Mucosa of rectum (tissue), 2 donors: ENCODE data around the gene DCAF5.

Source experiments
- H3K27ac ChIP-seq, 2 donors: one replicate each; pipeline ENCODE4 v1.7.0; 2013; ENCODE audit warnings: inconsistent platforms in 2 of 2, low read depth in 2 of 2, low read length in 2 of 2
- H3K27me3 ChIP-seq, 2 donors: one replicate each; pipeline ENCODE4 v1.7.0; 2013; ENCODE audit warnings: low read length in 2 of 2; ENCODE audit not compliant: control insufficient read depth in 2 of 2, insufficient read depth in 2 of 2
- H3K36me3 ChIP-seq, 2 donors: one replicate each; pipeline ENCODE4 v1.7.0; 2013; ENCODE audit warnings: low read length in 2 of 2; ENCODE audit not compliant: control insufficient read depth in 2 of 2, insufficient read depth in 2 of 2
- H3K4me1 ChIP-seq, 2 donors: one replicate each; pipeline ENCODE4 v1.7.0; 2013; ENCODE audit warnings: low read length in 2 of 2, mild to moderate bottlenecking in 1 of 2; ENCODE audit not compliant: control insufficient read depth in 2 of 2, insufficient read depth in 2 of 2
- H3K4me3 ChIP-seq, 2 donors: one replicate each; pipeline ENCODE4 v1.7.0; 2013; ENCODE audit warnings: low read length in 2 of 2
- H3K9ac ChIP-seq, 2 donors: one replicate each; pipeline ENCODE4 v1.7.0; 2013; ENCODE audit warnings: low read length in 2 of 2, low read depth in 1 of 2, mild to moderate bottlenecking in 1 of 2
- H3K9me3 ChIP-seq, 2 donors: one replicate each; pipeline ENCODE4 v1.7.0; 2013; ENCODE audit warnings: low read length in 2 of 2; ENCODE audit not compliant: control insufficient read depth in 2 of 2
- donor health status: healthy.
- donor health status: Normal muscosa, but diverticular disease.

Gene DCAF5

DNA sequence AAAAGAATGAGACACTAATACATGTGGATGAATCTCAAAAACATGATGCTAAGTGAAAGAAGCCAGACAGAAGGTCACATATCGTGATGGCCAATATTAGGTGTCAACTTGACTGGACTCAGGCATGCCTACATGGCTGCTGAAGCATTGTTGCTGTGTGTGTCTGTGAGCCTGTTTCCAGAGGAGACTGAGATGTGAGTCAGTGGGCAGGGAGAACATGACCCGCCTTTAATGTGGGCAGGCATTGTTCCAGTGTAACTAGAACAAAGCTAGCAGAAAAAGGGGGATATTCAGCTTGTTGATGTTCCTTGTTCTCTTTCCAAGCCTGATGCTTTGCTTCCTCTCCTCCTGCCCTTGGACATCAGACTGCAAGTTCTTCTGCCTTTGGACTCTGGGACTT, 47.6 kb downstream of the DCAF5 start:
- Histone ChIP-seq H3K27me3 (no peaks in the 10 kb centered on the region), H3K36me3 (peaks cover 8 to 17% of the 10 kb centered on the region in 2 donors), H3K9ac (no peak overlapping the region), H3K9me3 (no peaks in the 10 kb centered on the region), H3K4me1 (peaks cover 0 to 3% of the 10 kb centered on the region in 2 donors), H3K4me3 (no peak overlapping the region), H3K27ac (no peak overlapping the region)

DNA sequence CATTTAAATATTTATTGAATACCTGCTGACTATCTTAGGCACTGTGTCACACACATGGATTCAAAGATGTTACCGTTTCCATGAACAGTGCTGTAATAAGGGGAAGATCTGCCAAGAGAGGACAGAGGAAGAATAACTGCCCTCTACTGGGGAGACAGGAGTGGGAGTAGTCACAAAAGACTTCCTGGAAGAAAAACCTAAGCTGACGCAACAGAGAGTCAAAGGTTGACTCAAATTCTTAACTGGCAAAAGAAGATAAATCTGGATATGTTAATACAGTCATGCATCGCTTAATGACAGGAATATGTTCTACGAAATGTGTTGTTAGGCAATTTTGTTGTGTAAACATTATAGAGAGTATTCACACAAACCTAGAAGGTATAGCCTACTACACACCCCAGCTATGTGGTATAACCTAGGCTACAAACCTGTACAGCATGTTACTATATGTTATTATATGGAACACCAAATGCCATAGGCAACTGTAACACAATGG, 51.5 kb downstream of the DCAF5 start:
- Histone ChIP-seq H3K27me3 (no peaks in the 10 kb centered on the region), H3K9me3 (no peaks in the 10 kb centered on the region), H3K27ac (peak overlapping the region; percentile 17 to 37)

DNA sequence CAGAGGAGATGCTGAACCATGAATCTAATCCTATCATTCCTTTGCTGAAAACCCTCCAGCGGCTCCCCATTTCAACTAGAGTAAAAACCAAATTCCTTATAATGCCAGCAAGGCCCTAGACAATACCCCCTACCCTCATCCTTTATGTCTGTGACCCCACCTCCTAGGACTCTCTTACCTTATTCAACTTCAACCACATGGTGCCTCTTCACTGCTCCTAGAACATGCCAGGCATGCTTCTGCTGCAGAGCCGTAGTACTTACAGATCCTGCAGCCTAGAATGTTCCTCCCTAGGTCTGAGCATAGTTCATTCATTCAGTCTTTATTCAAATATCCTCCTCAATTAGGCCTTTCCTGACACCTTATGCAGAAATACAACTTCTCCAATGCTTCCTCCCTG, 54.9 kb downstream of the DCAF5 start:
- Histone ChIP-seq H3K4me1 (no peaks in the 10 kb centered on the region), H3K4me3 (no peak overlapping the region), H3K9me3 (no peaks in the 10 kb centered on the region), H3K9ac (no peak overlapping the region), H3K27ac (no peak overlapping the region), H3K36me3 (peaks cover 7 to 12% of the 10 kb centered on the region in 2 donors), H3K27me3 (no peaks in the 10 kb centered on the region)

More for the DNA sequence above, 51.5 kb downstream of the DCAF5 start:
- no peak overlapping the region for H3K9ac ChIP-seq
- H3K4me1 ChIP-seq: no peaks in the 10 kb centered on the region
- H3K4me3 ChIP-seq: no peak overlapping the region
- peaks cover 12 to 19% of the 10 kb centered on the region in 2 donors for H3K36me3 ChIP-seq

DNA sequence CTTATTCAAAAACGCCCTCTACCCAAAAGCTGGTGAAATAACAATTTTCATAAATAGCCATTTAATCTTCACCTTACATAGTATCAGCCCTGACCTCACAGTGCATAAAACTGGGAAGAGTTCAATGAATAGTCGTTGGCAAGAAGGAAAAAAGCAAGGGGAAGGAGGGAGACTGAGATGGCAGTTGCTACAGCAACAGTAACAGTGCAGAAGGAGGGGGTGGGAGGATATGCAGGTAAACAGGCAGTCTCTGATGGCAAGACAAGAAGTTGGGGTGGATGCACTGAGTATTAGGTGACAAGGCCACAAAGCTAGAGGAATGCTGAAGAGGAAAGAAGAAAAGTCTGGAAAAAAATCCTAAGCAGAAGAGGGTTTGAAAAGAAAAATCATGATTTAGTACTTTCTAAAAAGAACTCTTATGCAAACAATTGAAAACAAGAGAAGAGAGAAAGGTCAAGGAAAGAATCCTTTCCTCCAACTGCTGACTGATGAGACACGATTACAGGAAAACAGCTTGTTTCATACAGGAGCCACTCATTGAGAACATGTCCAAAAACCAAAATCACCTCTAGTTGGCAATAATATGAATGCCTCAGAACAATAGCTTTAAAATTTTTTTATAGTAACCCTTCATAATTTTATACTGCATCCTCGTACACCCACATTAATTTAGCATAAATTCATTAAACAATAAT, 56.0 kb downstream of the DCAF5 start:
- no peaks in the 10 kb centered on the region for H3K9me3 ChIP-seq
- no peaks in the 10 kb centered on the region for H3K4me1 ChIP-seq
- no peaks in the 10 kb centered on the region for H3K27me3 ChIP-seq
- H3K27ac ChIP-seq: no peak overlapping the region
- no peak overlapping the region for H3K9ac ChIP-seq
- H3K4me3 ChIP-seq: no peak overlapping the region
- H3K36me3 ChIP-seq: peaks cover 4 to 12% of the 10 kb centered on the region in 2 donors

DNA sequence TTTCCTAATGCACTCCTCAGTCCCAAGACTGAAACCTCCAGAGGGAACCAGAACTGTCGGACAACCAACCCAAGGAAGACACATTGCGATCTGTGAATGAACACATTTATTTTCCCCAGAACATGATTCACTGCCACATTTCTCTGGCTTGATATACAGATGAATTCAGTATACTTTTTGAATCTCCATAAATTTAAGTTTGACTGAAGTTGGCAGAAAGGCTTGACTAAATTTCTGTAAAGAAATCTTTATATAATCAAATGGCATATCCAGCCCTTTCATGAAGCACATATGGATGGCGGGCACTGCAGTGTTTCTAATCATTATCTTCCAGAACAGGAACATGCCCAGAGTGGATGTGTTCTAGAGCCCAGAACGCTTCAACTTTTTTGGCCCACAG, 56.7 kb downstream of the DCAF5 start:
- Histone ChIP-seq H3K27ac (no peak overlapping the region), H3K36me3 (peaks cover 10 to 18% of the 10 kb centered on the region in 2 donors), H3K4me3 (no peak overlapping the region), H3K27me3 (no peaks in the 10 kb centered on the region), H3K9ac (no peak overlapping the region), H3K9me3 (no peaks in the 10 kb centered on the region), H3K4me1 (no peaks in the 10 kb centered on the region)

DNA sequence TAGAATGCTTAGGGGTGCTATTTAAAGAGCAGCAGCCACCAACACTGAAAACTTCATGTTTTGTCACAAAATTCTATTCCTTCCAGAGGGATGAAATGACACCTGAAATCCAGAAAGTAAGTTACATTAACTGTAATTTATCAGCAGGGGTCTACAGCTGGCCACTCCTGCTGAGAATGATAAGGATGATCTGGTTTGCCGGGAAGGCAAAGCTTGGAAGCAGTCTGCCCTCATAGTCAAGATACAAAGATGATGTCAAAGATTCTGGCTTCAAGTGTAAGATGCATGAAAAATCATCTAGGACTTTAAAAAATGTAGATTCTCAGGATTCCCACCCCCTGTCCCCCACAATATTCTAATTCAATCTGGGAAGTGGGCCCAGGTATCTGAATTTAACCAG, 58.4 kb downstream of the DCAF5 start:
- H3K27ac ChIP-seq: no peak overlapping the region
- no peak overlapping the region for H3K4me3 ChIP-seq
- H3K27me3 ChIP-seq: no peaks in the 10 kb centered on the region
- peaks cover 22 to 30% of the 10 kb centered on the region in 2 donors for H3K36me3 ChIP-seq
- H3K9me3 ChIP-seq: no peaks in the 10 kb centered on the region
- H3K4me1 ChIP-seq: no peaks in the 10 kb centered on the region
- no peak overlapping the region for H3K9ac ChIP-seq

DNA sequence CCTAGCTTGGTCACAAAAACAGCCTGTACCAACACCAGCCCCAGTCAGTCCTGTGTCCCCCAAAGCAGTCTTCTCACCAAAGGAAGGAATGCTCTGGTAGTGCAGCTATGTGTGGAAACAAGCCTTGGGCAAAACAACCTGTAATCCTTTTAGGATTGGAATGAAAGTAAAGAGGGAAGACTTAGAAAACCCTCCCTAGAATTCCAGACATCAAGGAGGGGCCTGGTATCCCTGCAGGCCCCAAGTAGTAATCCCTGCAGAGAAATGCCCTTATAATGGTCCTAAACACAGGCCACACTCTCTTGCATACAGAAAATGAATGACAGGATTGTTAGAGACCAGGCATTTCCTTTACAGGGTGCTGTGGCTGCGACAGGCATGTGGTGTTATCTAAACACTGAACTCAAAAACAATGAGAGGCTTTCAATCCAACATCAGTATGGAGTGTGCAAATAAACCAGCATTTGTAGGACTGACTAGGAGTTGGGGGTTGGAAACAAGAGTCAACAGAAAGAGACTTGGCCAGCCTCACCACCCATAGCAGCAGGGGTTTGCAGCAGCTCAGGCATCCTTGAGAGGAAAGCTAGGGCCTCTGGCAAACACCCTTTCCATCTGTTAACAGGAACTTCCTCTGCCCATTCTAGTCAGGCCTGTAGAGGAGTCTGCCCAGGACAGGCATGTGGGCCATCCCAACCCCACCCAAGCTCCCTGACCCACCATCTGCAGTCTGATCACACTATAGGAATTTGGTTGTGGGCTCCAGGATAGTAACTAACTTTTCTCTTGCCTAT, 59.1 kb downstream of the DCAF5 start:
- Histone ChIP-seq H3K27me3 (no peaks in the 10 kb centered on the region), H3K9ac (no peak overlapping the region), H3K36me3 (peaks cover 20 to 32% of the 10 kb centered on the region in 2 donors), H3K27ac (no peak overlapping the region), H3K4me1 (no peaks in the 10 kb centered on the region), H3K9me3 (no peaks in the 10 kb centered on the region), H3K4me3 (no peak overlapping the region)

DNA sequence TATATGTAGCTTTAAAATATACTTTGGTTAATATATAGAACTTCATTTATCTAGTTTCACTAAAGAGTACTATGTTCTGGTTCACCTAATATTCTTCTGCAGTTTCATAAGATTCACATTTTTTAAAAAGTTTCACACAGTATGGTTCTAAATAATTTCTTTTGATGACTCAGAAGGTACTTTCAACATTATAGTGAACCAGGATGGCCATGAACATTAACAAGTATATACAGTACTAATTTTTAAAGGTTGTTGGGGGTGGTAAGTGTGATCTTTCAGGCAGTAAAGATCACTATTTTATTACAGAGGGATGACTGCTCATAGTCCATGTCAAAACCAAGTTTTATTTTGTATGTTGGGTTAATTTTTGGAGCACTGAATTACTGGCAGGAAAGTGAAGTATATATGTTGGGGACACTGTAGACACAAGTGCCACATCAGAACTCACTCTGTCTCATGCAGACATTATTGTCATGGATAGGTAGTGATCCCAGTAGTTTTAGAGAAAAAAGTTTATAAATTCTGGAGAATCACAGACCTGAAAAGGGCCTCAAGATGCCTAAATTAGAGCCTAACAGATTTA, 60.0 kb downstream of the DCAF5 start:
- no peak overlapping the region for H3K4me3 ChIP-seq
- H3K27ac ChIP-seq: no peak overlapping the region
- H3K36me3 ChIP-seq: peaks cover 20 to 37% of the 10 kb centered on the region in 2 donors
- no peaks in the 10 kb centered on the region for H3K4me1 ChIP-seq
- H3K9ac ChIP-seq: no peak overlapping the region
- H3K9me3 ChIP-seq: no peaks in the 10 kb centered on the region
- no peaks in the 10 kb centered on the region for H3K27me3 ChIP-seq

DNA sequence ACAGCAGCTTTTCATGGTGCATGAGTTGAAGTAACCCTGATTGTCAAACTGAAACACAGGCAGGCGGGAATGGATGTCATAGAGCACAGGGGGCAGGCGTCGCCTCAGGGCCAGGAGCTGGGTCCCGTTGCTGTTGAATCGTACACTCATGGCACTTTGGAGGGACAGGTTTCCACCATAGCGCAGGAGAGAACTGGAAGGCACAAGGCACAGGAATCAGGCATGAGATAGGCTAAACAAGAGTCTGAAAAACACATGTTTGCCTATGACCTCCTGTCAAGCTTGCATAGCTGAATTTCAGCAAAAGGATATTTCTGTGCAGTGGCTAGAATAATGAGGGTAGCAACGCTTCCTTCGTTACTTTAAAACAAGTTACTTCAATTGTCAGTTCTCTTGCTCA, 61.2 kb downstream of the DCAF5 start:
- Histone ChIP-seq H3K4me1 (no peaks in the 10 kb centered on the region), H3K36me3 (peaks cover 20 to 46% of the 10 kb centered on the region in 2 donors), H3K4me3 (no peak overlapping the region), H3K9me3 (no peaks in the 10 kb centered on the region), H3K27me3 (no peaks in the 10 kb centered on the region), H3K27ac (no peak overlapping the region), H3K9ac (no peak overlapping the region)

DNA sequence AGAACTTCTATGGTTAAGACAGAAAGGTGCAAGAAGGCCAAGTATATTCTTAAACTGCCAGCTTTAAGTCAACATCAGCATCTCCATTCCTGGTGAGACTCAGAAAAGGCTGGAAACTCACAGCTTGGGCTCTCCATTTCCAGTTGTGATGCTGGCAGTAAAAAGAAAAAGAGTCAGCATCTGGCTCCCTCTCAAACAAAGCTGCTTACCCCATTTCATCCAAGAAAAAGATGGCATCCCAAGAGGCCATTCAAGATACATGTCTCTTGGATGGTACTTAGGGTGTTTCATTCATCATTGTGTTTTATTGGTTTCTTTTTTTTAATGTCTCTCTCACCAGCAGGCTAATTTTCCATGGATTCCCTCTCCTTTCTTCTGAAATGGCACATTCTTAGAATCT, 61.9 kb downstream of the DCAF5 start:
- H3K36me3 ChIP-seq: peaks cover 20 to 47% of the 10 kb centered on the region in 2 donors
- H3K9me3 ChIP-seq: no peaks in the 10 kb centered on the region
- no peaks in the 10 kb centered on the region for H3K4me1 ChIP-seq
- H3K9ac ChIP-seq: no peak overlapping the region
- no peak overlapping the region for H3K27ac ChIP-seq
- no peak overlapping the region for H3K4me3 ChIP-seq
- no peaks in the 10 kb centered on the region for H3K27me3 ChIP-seq
